Nephron progenitor cell (in vitro differentiated cells): ENCODE results near the gene CD300LB.
"Not testable (repeated sequence)": the region's sequence is repeated elsewhere in the genome, so short reads cannot be mapped to it uniquely, and the experiment has no call there.

Source experiments
- DNase-seq: peaks from one replicate; pipeline ENCODE4 v3.0.0; 2021
- H3K27ac Mint-ChIP-seq: 2 replicates; pipeline ENCODE4 v1.8.0; 2021; ENCODE audit warnings: mild to moderate bottlenecking, moderate library complexity, mixed read lengths
- H3K27me3 Mint-ChIP-seq: 2 replicates; pipeline ENCODE4 v1.8.0; 2021; ENCODE audit warnings: mild to moderate bottlenecking, low read depth, mixed read lengths; ENCODE audit not compliant: poor library complexity
- H3K36me3 Mint-ChIP-seq: 2 replicates; pipeline ENCODE4 v1.8.0; 2021; ENCODE audit warnings: low read depth, mixed read lengths
- H3K4me1 Mint-ChIP-seq: 2 replicates; pipeline ENCODE4 v1.8.0; 2021; ENCODE audit warnings: mixed read lengths
- H3K4me3 Mint-ChIP-seq: 2 replicates; pipeline ENCODE4 v1.8.0; 2021; ENCODE audit warnings: mild to moderate bottlenecking, moderate library complexity, mixed read lengths
- H3K9me3 Mint-ChIP-seq: 2 replicates; pipeline ENCODE4 v1.8.0; 2021; ENCODE audit warnings: mild to moderate bottlenecking, moderate library complexity, mixed read lengths
- TF ChIP-seq, protein P1 (sequence below): fragments of 200-600 bp; sonication (generic); IDR thresholded peaks from 2 replicates; pipeline ENCODE4 v1.5.0; 2021; ENCODE audit warnings: antibody characterized with exemption

Gene CD300LB

DNA sequence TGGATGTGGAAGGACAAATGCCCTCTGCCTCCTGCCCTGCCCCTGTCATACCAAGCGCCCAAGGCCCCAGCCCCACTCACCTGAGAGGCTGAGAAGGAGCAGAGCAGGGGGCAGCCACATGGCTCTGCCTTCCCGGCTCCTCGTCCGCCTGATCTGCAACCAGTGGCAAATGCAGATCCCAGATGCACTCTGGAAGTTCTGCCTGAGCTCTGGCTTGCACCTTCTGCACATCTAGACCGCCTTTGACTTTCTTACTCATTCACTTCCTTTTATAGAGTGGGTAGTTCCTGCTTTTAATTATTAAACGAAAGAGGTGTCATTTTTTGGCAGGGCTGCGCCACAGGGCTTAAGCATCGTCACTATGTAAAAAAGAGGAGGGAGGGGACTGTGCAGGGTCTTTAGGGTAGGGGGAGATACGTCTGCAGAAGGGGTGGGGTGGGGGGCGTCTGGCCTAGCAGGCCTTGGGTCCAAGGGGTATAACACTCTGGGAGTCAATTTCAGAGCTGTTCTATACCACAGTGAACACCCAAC lies at the start of gene CD300LB:
Gene CD300LB, minus strand, starts transcription at position 245 of the 531 bp plus-strand sequence. Its CDS starts 125 bp downstream, at position 120.
- H3K4me1 Mint-ChIP-seq = no peaks in the 10 kb centered on the region
- TF ChIP-seq, protein P1, sequence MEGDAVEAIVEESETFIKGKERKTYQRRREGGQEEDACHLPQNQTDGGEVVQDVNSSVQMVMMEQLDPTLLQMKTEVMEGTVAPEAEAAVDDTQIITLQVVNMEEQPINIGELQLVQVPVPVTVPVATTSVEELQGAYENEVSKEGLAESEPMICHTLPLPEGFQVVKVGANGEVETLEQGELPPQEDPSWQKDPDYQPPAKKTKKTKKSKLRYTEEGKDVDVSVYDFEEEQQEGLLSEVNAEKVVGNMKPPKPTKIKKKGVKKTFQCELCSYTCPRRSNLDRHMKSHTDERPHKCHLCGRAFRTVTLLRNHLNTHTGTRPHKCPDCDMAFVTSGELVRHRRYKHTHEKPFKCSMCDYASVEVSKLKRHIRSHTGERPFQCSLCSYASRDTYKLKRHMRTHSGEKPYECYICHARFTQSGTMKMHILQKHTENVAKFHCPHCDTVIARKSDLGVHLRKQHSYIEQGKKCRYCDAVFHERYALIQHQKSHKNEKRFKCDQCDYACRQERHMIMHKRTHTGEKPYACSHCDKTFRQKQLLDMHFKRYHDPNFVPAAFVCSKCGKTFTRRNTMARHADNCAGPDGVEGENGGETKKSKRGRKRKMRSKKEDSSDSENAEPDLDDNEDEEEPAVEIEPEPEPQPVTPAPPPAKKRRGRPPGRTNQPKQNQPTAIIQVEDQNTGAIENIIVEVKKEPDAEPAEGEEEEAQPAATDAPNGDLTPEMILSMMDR = no peak
- H3K27ac Mint-ChIP-seq = no peak within 1 kb of the TSS
- no peaks in the 10 kb centered on the region for H3K36me3 Mint-ChIP-seq
- H3K9me3 Mint-ChIP-seq = peaks cover 19% of the 10 kb centered on the region
- no peak for DNase-seq
- H3K27me3 Mint-ChIP-seq = peaks cover 45% of the 10 kb centered on the region
- no peak within 1 kb of the TSS for H3K4me3 Mint-ChIP-seq

DNA sequence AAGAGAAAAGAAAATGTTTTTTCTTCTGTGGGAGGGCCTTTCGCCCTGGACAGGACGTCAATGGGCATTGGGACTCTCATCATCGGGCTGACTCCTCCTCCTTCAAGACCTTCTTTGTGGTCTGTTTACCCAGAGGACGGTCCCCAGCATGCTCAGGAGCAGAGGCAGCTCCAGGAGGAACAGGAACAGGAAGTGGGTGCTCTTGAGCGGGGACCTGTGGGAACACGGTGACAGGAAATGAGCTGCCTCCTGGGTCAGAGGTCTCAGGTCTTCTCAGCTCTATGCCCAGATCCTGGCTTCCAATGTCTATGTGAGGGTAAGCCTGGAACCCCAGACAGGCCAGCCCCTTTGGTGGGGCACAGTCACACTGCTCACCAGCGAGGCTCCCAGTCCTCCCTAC lies 48.6 kb upstream of the CD300LB start:
- no peaks in the 10 kb centered on the region for H3K4me1 Mint-ChIP-seq
- no peaks in the 10 kb centered on the region for H3K36me3 Mint-ChIP-seq
- TF ChIP-seq, protein P1 = no peak
- peaks cover 31% of the 10 kb centered on the region for H3K27me3 Mint-ChIP-seq
- no peak for DNase-seq
- peaks cover 9% of the 10 kb centered on the region for H3K9me3 Mint-ChIP-seq
- no peak overlapping the region for H3K4me3 Mint-ChIP-seq
- no peak overlapping the region for H3K27ac Mint-ChIP-seq

DNA sequence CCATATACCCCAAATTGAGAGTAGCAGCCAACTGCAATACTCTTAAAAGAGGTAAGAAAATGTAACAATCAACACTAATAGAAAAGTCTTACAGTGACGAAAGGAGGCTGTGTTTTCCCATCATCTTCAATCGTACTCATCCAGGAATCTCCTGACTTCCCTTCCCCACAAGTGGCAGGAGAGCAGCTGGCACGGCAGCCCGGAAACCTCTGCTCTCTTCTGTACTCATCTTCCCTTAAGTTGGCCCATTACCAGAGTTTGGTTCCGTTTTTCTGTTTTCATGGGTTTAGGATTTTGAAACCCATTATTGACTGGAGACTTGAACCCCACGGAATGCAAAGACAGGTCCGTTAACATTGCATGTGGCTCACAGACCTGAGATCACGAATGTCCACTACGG lies 47.7 kb upstream of the CD300LB start:
- Mint-ChIP-seq H3K9me3 (peaks cover under 1% of the 10 kb centered on the region), H3K4me3 (no peak overlapping the region), H3K4me1 (no peaks in the 10 kb centered on the region), H3K27me3 (peaks cover 33% of the 10 kb centered on the region), H3K27ac (no peak overlapping the region), H3K36me3 (no peaks in the 10 kb centered on the region)
- TF ChIP-seq, protein P1 = no peak
- no peak for DNase-seq

DNA sequence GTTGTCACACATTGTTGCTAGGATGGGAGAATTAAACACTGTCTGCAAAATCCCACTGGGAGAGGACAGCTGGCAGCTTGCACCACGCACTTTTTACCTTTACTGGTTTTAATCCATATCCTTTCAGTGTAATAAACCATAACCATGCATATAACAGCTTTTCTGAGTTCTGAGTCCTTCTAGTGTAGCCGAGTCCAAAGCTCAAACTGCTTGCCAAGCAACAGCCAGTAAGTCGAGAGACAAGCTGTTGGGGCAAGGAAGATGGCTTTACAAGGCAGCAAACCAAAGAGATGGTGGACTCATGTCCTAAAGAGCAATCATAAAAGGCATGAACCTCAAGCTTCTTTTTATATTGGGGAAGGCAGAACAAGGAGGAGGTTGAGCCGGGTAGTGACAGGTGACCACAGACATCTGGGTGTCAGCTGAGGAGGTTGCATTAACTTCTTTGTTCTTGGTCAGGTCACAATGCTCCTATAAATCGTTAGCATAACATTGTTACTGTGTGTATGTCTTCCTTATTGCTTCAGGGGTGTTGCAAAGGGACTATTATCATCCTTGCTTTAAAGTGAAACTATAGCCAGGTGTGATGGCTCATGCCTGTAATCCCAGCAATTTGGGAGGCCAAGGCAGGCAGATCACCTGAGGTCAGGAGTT lies 43.3 kb upstream of the CD300LB start:
- H3K4me1 Mint-ChIP-seq = no peaks in the 10 kb centered on the region
- TF ChIP-seq, protein P1 = no peak
- no peaks in the 10 kb centered on the region for H3K9me3 Mint-ChIP-seq
- H3K4me3 Mint-ChIP-seq = no peak overlapping the region
- H3K27ac Mint-ChIP-seq = no peak overlapping the region
- H3K36me3 Mint-ChIP-seq = no peaks in the 10 kb centered on the region
- peaks cover 59% of the 10 kb centered on the region for H3K27me3 Mint-ChIP-seq
- no peak for DNase-seq

DNA sequence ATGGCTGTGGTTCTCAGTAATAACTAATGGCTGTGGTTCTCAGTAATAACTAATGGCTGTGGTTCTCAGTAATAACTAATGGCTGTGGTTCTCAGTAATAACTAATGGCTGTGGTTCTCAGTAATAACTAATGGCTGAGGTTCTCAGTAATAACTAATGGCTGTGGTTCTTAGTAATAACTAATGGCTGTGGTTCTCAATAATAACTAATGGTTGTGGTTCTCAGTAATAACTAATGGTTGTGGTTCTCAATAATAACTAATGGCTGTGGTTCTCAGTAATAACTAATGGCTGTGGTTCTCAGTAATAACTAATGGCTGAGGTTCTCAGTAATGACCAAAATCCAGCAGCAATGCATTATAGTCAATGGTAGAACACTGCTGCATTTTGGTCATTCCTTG lies 42.4 kb upstream of the CD300LB start:
- DNase-seq, H3K27ac Mint-ChIP-seq, H3K36me3 Mint-ChIP-seq, H3K4me3 Mint-ChIP-seq, H3K4me1 Mint-ChIP-seq, H3K9me3 Mint-ChIP-seq: not testable (repeated sequence)
- peaks cover 55% of the 10 kb centered on the region for H3K27me3 Mint-ChIP-seq

DNA sequence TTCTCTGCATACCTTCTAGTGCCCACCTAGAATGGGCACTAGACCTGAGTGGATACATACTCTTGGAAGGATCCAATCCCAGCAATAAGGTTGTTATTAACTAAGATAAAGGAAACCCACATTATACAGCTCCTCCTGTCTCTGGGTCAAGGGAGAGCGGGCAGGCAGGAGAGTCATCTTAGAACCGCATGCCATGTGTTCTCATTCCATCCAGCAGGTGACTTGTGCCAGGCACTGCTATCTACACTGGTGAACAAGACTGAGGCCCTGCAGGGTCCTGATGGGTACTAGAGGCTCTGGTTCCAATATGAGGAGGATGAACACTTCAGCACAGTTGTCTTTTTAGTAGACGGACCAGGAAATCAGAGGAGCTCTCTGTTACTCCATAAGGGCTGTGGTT lies 41.9 kb upstream of the CD300LB start:
- H3K4me1 Mint-ChIP-seq = no peaks in the 10 kb centered on the region
- peaks cover 59% of the 10 kb centered on the region for H3K27me3 Mint-ChIP-seq

More for the DNA sequence above, 41.9 kb upstream of the CD300LB start:
- Mint-ChIP-seq H3K4me3 (no peak overlapping the region), H3K36me3 (no peaks in the 10 kb centered on the region), H3K9me3 (no peaks in the 10 kb centered on the region), H3K27ac (no peak overlapping the region)
- TF ChIP-seq, protein P1 = no peak
- DNase-seq = no peak
